ENCODE data around the gene ZNF212.

The ZNF212 gene

GRCh38 chr7:149280151-149280550, 40.7 kb downstream of the ZNF212 start:
- no peak for DNase-seq (ENCODE audit: low read depth)
- no peak overlapping the region for H3K4me3 ChIP-seq (ENCODE audit: low read depth, low read length)
- TF ChIP-seq, protein P1, sequence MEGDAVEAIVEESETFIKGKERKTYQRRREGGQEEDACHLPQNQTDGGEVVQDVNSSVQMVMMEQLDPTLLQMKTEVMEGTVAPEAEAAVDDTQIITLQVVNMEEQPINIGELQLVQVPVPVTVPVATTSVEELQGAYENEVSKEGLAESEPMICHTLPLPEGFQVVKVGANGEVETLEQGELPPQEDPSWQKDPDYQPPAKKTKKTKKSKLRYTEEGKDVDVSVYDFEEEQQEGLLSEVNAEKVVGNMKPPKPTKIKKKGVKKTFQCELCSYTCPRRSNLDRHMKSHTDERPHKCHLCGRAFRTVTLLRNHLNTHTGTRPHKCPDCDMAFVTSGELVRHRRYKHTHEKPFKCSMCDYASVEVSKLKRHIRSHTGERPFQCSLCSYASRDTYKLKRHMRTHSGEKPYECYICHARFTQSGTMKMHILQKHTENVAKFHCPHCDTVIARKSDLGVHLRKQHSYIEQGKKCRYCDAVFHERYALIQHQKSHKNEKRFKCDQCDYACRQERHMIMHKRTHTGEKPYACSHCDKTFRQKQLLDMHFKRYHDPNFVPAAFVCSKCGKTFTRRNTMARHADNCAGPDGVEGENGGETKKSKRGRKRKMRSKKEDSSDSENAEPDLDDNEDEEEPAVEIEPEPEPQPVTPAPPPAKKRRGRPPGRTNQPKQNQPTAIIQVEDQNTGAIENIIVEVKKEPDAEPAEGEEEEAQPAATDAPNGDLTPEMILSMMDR (IDR thresholded peaks at IDR 0.05; ENCODE audit: insufficient read depth, low read depth, low read length, missing control alignments): no peak

- TF ChIP-seq, protein P1 (IDR thresholded peaks at IDR 0.05; ENCODE audit: insufficient read depth, low read depth, low read length, missing control alignments): no peak
Observed at GRCh38 chr7:149280661-149281507, 41.4 kb downstream of the ZNF212 start.

DNA sequence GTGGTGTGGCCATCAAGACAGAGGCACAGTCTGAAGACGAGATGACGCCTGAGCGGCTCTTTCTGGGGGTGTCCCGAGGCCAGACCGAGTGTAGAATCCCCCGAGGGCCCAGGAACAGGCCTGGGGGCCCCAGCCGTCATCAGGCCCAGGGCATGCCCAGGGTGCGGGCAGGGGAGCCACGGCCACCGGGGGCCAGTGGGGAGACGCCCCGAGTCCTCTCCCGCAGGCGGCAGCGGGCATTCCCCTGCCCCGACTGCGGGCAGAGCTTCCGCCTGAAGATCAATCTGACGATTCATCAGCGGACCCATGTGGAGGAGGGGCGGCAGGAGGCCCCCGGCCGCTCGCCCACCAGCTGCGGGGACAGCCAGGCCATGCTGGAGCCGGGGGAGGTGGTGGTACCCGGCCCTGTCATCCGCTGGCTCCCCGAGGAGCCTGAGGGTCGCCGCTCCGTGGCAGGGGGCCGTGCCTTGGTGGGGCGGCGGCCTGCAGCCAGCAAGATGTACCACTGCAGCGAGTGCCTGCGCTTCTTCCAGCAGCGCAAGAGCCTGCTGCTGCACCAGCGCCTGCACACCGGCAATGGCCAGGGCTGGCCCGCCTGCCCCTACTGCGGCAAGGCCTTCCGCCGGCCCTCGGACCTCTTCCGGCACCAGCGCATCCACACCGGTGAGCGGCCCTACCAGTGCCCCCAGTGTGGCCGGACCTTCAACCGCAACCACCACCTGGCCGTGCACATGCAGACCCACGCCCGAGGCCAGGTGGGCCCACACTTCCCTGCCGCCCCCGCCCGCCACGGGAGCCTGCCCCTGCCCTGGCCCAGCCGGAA, 42.3 kb downstream of the ZNF212 start:
- DNase-seq (ENCODE audit: low read depth): no peak
- TF ChIP-seq, protein P1 (IDR thresholded peaks at IDR 0.05; ENCODE audit: insufficient read depth, low read depth, low read length, missing control alignments): no peak
- no peak overlapping the region for H3K4me3 ChIP-seq (ENCODE audit: low read depth, low read length)

More at GRCh38 chr7:149280661-149281507, 41.4 kb downstream of the ZNF212 start:
- no peak overlapping the region for H3K4me3 ChIP-seq (ENCODE audit: low read depth, low read length)
- DNase-seq (ENCODE audit: low read depth): no peak

- H3K4me3 ChIP-seq (ENCODE audit: low read depth, low read length): no peak overlapping the region
- TF ChIP-seq, protein P1 (IDR thresholded peaks at IDR 0.05; ENCODE audit: insufficient read depth, low read depth, low read length, missing control alignments): no peak
Observed at GRCh38 chr7:149282331-149282655, 42.8 kb downstream of the ZNF212 start.

DNA sequence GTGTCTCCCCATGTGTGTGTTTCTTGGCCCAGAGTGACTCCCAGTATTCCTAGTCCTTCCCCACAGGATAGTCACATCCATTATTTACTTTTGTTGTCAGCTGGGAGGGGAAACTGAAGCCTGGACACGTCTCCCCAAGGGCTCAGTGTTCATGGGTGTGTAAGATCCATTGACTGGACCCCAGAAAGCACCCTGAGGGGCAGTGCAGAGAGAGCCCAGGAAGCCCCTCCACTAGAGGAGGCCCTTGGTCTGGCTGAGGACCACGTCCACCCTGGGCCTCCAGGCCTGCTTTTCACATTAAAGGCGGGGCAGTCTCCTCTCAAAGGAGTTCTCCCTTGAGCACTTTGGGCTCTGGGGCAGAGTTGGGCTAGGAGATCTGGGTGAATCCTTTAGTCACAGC, 43.9 kb downstream of the ZNF212 start:
- no peak overlapping the region for H3K4me3 ChIP-seq (ENCODE audit: low read depth, low read length)
- TF ChIP-seq, protein P1 (IDR thresholded peaks at IDR 0.05; ENCODE audit: insufficient read depth, low read depth, low read length, missing control alignments): no peak
- DNase-seq (ENCODE audit: low read depth): no peak

More at GRCh38 chr7:149282331-149282655, 42.8 kb downstream of the ZNF212 start:
- DNase-seq (ENCODE audit: low read depth): no peak

- H3K4me3 ChIP-seq (ENCODE audit: low read depth, low read length): no peak overlapping the region
- peak; percentile 55 for DNase-seq (ENCODE audit: low read depth)
- TF ChIP-seq, protein P1 (IDR thresholded peaks at IDR 0.05; ENCODE audit: insufficient read depth, low read depth, low read length, missing control alignments): no peak
Observed at GRCh38 chr7:149284343-149284742, 44.9 kb downstream of the ZNF212 start.

Data from GM12865 (cell line).